ENCODE results near the gene INO80. TPM values are rescaled to one million over a fixed set of nuclear protein-coding genes. Genes with fewer than 3 reads are reported as not detected.
A peak's percentile ranks its signal among the peaks of the same experiment; 100 is the strongest.

The INO80 gene
- total RNA-seq, 2 donors from 2014 or later, result 14.8 to 17.5 TPM

DNA sequence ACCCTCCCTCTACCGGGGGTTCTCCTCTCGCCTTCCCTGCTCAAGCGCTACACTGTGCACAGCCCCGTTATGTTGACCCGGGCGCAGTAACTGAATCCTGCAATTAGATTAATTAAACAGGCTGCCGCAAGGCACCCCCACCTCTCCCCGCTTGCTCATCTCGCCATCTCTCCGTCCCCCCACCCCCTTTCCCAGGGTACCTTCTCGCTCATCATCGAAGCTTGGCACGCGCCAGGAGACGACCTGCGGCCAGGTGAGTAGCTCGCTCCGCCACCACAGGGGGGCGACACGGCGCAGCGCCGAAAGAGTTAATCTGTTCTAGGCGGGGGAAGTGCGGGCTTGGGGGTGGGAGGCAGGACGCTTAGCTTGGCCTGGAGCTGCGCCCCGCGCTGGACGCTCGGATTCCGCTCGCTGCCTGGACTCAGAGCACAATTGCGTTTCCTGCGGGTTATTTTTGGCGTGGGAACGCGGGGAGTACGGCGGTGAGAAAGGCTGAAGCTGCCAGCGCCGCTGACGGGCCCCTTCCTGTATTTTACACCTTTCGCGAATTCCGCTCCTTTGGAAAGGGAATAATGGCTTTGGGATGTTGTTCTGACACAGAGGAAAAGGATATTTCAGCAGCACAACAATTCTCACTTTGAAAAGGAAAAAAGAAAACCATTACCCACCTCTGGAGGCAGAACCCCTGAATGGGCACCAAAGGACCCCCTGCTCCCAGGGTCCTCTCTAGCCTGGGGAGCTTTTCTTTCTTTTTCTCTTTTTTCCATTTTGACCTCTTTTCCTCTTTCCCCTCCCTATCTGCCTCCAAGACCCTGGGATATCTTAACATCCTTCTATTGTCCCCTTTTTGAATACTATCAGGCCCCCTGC is 185.4 kb downstream of the INO80 start:
- TF ChIP-seq, protein P1, sequence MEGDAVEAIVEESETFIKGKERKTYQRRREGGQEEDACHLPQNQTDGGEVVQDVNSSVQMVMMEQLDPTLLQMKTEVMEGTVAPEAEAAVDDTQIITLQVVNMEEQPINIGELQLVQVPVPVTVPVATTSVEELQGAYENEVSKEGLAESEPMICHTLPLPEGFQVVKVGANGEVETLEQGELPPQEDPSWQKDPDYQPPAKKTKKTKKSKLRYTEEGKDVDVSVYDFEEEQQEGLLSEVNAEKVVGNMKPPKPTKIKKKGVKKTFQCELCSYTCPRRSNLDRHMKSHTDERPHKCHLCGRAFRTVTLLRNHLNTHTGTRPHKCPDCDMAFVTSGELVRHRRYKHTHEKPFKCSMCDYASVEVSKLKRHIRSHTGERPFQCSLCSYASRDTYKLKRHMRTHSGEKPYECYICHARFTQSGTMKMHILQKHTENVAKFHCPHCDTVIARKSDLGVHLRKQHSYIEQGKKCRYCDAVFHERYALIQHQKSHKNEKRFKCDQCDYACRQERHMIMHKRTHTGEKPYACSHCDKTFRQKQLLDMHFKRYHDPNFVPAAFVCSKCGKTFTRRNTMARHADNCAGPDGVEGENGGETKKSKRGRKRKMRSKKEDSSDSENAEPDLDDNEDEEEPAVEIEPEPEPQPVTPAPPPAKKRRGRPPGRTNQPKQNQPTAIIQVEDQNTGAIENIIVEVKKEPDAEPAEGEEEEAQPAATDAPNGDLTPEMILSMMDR (conservative IDR thresholded peaks at IDR 0.05), result peak; percentile 70
- H3K27me3 ChIP-seq (ENCODE audit: control insufficient read depth, insufficient read depth, low read length, poor library complexity, severe bottlenecking), result peaks cover 100% of the 10 kb centered on the region
- no peaks in the 10 kb centered on the region for H3K9me3 ChIP-seq (ENCODE audit: control insufficient read depth, low read length)
- H3K36me3 ChIP-seq (ENCODE audit: control insufficient read depth, insufficient read depth, low read length), result no peaks in the 10 kb centered on the region
- Mint-ChIP-seq H3K36me3 (ENCODE audit: low read depth) (no peaks in the 10 kb centered on the region), H3K4me1 (peaks cover 45% of the 10 kb centered on the region), H3K27me3 (ENCODE audit: insufficient read depth) (peaks cover 99% of the 10 kb centered on the region), H3K4me3 (peak overlapping the region; percentile 55), H3K27ac (no peak overlapping the region), H3K9me3 (no peaks in the 10 kb centered on the region)
- 2% methylated on average over 46 of the region's 46 CpGs; no CpG with 5 or more reads in 1 of the 2 experiments for WGBS, 2 experiments (ENCODE audit: insufficient coverage in 1 of 2, insufficient read length in 1 of 2)
- DNase-seq, result peak; percentile 93
- H3K9ac ChIP-seq (ENCODE audit: extremely low read depth, low read length, poor library complexity, severe bottlenecking), result no peak overlapping the region
- no peak overlapping the region for H3K27ac ChIP-seq (ENCODE audit: low read depth, low read length)
- peak overlapping the region; percentile 78 for H3K4me3 ChIP-seq (ENCODE audit: low read length)
- H3K4me1 ChIP-seq (ENCODE audit: control insufficient read depth, insufficient read depth, low read length), result peaks cover 12% of the 10 kb centered on the region

DNA sequence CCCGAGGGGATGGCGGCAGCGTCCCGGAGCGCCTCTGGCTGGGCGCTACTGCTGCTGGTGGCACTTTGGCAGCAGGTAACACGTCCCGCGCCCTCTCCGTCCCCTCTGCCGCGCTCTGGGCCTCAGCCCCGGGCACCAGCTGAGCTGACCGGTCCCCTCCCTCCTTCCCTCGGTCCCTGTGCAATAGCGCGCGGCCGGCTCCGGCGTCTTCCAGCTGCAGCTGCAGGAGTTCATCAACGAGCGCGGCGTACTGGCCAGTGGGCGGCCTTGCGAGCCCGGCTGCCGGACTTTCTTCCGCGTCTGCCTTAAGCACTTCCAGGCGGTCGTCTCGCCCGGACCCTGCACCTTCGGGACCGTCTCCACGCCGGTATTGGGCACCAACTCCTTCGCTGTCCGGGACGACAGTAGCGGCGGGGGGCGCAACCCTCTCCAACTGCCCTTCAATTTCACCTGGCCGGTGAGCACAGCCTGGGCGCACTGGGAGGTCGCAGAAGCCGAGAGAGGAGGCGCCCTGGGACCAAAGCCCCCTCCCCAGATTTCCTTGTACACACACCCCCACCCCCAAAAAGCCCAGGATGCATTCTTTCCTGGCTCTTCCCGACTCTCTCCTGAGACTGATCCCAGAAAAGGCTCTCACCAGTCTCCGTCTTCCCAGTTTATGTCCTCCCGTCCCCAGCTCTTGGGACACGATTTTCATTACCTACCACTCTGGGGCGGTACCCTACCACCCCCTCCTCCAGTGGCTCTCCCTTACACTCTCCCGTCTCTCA is 186.2 kb downstream of the INO80 start:
- DNase-seq, result peak; percentile 84
- no peaks in the 10 kb centered on the region for H3K9me3 ChIP-seq (ENCODE audit: control insufficient read depth, low read length)
- no peaks in the 10 kb centered on the region for H3K36me3 ChIP-seq (ENCODE audit: control insufficient read depth, insufficient read depth, low read length)
- Mint-ChIP-seq H3K4me3 (peak overlapping the region; percentile 55), H3K27me3 (ENCODE audit: insufficient read depth) (peaks cover 99% of the 10 kb centered on the region), H3K9me3 (no peaks in the 10 kb centered on the region), H3K4me1 (peaks cover 45% of the 10 kb centered on the region), H3K27ac (no peak overlapping the region), H3K36me3 (ENCODE audit: low read depth) (no peaks in the 10 kb centered on the region)
- peak overlapping the region; percentile 78 for H3K4me3 ChIP-seq (ENCODE audit: low read length)
- 2 to 4% methylated on average over 18 to 56 of the region's 56 CpGs for WGBS, 2 experiments (ENCODE audit: insufficient coverage in 1 of 2, insufficient read length in 1 of 2)
- H3K9ac ChIP-seq (ENCODE audit: extremely low read depth, low read length, poor library complexity, severe bottlenecking), result no peak overlapping the region
- no peak overlapping the region for H3K27ac ChIP-seq (ENCODE audit: low read depth, low read length)
- TF ChIP-seq, protein P1 (conservative IDR thresholded peaks at IDR 0.05), result no peak
- H3K27me3 ChIP-seq (ENCODE audit: control insufficient read depth, insufficient read depth, low read length, poor library complexity, severe bottlenecking), result peaks cover 100% of the 10 kb centered on the region
- H3K4me1 ChIP-seq (ENCODE audit: control insufficient read depth, insufficient read depth, low read length), result peaks cover 14% of the 10 kb centered on the region

Other genes starting within 250 kb of the INO80 start
- gene RHOV, start 242.0 kb downstream of the INO80 start, total RNA-seq, result 1 to 10 TPM; 1.8 to 2.8 TPM
- gene VPS18, start 221.8 kb downstream of the INO80 start, total RNA-seq, result 10 to 100 TPM; 26.6 to 29.0 TPM
- gene DLL4, start 186.9 kb downstream of the INO80 start, total RNA-seq, result under 1 TPM; 0.20 to 0.64 TPM
- 1 to 10 TPM; 6.8 to 9.0 TPM for gene CHAC1, start 162.8 kb downstream of the INO80 start, total RNA-seq
- gene EXD1, start 114.5 kb upstream of the INO80 start, total RNA-seq, result under 1 TPM in 1 of 2 donors, not detected in 1; 0.26 TPM
- 10 to 100 TPM; 85.0 to 86.1 TPM for gene CHP1, start 115.0 kb upstream of the INO80 start, total RNA-seq
- 10 to 100 TPM; 18.9 to 22.9 TPM for gene OIP5, start 216.3 kb upstream of the INO80 start, total RNA-seq
- 100 to 1,000 TPM; 118 to 185 TPM for gene NUSAP1, start 216.6 kb upstream of the INO80 start, total RNA-seq